Heart left ventricle (tissue), 11 donors: ENCODE results near the gene TIMM29. TPM values are rescaled to one million over a fixed set of nuclear protein-coding genes. Genes with fewer than 3 reads are reported as not detected.

ENCODE experiments used
- polyA plus RNA-seq, 2 donors: library from polyadenylated mRNA; stranded (reverse); fragments of 200-250 nt; gene quantifications; one replicate each; pipeline ENCODE4 v1.2.3, GENCODE V29; 2013
- total RNA-seq, 9 donors: library from RNA; depleted of rRNA in 2 of 9; stranded (reverse); fragments of >200 nt in 2 of 9; fragmentation: NEBNext Ultra II Directional in 3 of 9; extraction: Animal tissue kit (Norgen Biotek cat#: 25700) in 3 of 9; gene quantifications; one replicate each; pipeline versions ENCODE4 v1.1.0 to v1.2.4, GENCODE V29; 2016 to 2023
- donor health status: ischemic (EF 13 %, LVEDD 7.1; RV severe dilation, severe dysfunction).
- donor health status: healthy with polysubstance abuse.
- donor health status: DM: no; HTN: yes; CAD: no.
- donor health status: DM: no; HTN: no; CAD: no.
- donor health status: ischemic (EF 25% LVEDD 5.7; RV mildly dilated, moderate dysfunction).
- donor health status: healthy.
- donor health status: DM: yes; HTN: yes; CAD: no.
- donor health status: PGD.
- donor health status: nonischemic (EF 23%, LVEDD 6.1; RV moderate dilation, normal function).

Gene TIMM29
- total and polyA plus RNA-seq, 11 donors, result 10.0 to 29.3 (median 14.9) TPM

Other genes with a start within 250 kb of the TIMM29 start
- gene QTRT1, start 227.4 kb upstream of the TIMM29 start, total RNA-seq, result 10 to 100 TPM; 16.6 to 31.8 (median 25.7) TPM
- 10 to 100 TPM; 32.1 to 46.6 TPM for gene QTRT1, start 227.4 kb upstream of the TIMM29 start, polyA plus RNA-seq
- 100 to 1,000 TPM in 8 of 9 donors, 10 to 100 TPM in 1; 98.9 to 204 (median 137) TPM for gene DNM2, start 210.7 kb upstream of the TIMM29 start, total RNA-seq
- gene DNM2, start 210.7 kb upstream of the TIMM29 start, polyA plus RNA-seq, result 100 to 1,000 TPM in 1 of 2 donors, 10 to 100 TPM in 1; 98.9 to 118 TPM
- 10 to 100 TPM; 27.0 to 56.5 (median 35.0) TPM for gene TMED1, start 92.6 kb upstream of the TIMM29 start, total RNA-seq
- 10 to 100 TPM; 44.6 to 76.5 TPM for gene TMED1, start 92.6 kb upstream of the TIMM29 start, polyA plus RNA-seq
- 1 to 10 TPM in 4 of 9 donors, under 1 TPM in 5; 0.21 to 6.0 (median 0.86) TPM for gene C19orf38, start 80.4 kb upstream of the TIMM29 start, total RNA-seq
- gene C19orf38, start 80.4 kb upstream of the TIMM29 start, polyA plus RNA-seq, result 1 to 10 TPM in 1 of 2 donors, under 1 TPM in 1; 0.23 to 1.1 TPM
- gene CARM1, start 57.3 kb upstream of the TIMM29 start, total RNA-seq, result 10 to 100 TPM; 22.4 to 39.5 (median 29.3) TPM
- gene CARM1, start 57.3 kb upstream of the TIMM29 start, polyA plus RNA-seq, result 10 to 100 TPM; 26.9 to 38.6 TPM
- 10 to 100 TPM; 11.5 to 27.1 (median 17.3) TPM for gene YIPF2, start 172 bp upstream of the TIMM29 start, total RNA-seq
- 10 to 100 TPM; 21.5 to 38.7 TPM for gene YIPF2, start 172 bp upstream of the TIMM29 start, polyA plus RNA-seq
- 10 to 100 TPM; 34.1 to 70.9 (median 48.3) TPM for gene SMARCA4, start 32.2 kb downstream of the TIMM29 start, total RNA-seq
- gene SMARCA4, start 32.2 kb downstream of the TIMM29 start, polyA plus RNA-seq, result 10 to 100 TPM; 49.5 to 62.5 TPM
- gene LDLR, start 160.7 kb downstream of the TIMM29 start, total RNA-seq, result 10 to 100 TPM in 8 of 9 donors, 1 to 10 TPM in 1; 4.3 to 30.9 (median 19.0) TPM
- gene LDLR, start 160.7 kb downstream of the TIMM29 start, polyA plus RNA-seq, result 10 to 100 TPM in 1 of 2 donors, 1 to 10 TPM in 1; 4.5 to 45.9 TPM
- gene SPC24, start 227.0 kb downstream of the TIMM29 start, total RNA-seq, result 10 to 100 TPM in 1 of 9 donors, 1 to 10 TPM in 8; 1.7 to 10.7 (median 5.2) TPM
- gene SPC24, start 227.0 kb downstream of the TIMM29 start, polyA plus RNA-seq, result 1 to 10 TPM; 1.4 to 3.0 TPM